HS-5 (cell line): ENCODE measurements around the gene NR2F2.

Experiments
- DNase-seq: peaks from one replicate; pipeline ENCODE4 v3.0.0-alpha.2; 2012; ENCODE audit warnings: low read depth

Gene NR2F2

DNA sequence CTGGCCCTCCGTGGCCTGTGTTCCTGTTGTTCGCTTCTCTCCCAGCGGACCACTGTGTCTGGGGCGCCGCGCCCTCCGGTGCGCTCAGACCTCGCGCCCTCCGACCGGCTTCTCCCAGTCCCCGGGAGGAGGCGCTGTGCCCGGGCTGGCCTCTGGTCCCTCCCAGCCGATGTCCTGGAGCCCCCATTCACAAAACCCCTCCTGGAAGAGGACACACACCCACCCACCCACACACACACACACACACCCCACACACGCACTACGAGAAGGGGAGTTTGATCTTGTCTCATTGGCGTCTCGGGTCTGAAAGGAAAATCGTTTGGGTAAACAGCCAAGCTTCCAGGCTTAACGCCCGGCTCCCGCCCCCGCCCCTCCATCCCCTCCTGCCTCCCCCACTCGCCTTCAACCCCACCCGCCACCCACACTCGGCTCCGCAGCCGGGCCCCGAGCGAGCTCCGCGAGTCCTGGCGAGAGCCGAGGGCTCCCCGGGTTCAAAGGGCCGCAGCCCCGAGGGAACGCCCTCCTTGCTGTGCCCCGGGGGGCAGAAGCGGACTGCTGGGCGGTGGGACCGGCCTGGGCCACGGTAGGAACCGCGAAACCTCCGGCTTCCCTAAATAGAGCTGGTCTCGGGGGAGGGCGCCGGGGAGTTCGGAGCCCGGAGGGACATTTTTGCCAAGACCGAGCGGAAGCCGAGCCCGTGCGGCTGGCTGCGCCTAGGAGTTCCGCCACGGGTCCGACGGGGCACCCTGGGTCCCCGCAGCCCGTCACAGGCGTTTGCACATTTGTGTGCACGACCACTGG lies 23.6 kb downstream of the NR2F2 start:
- no peak for DNase-seq

DNA sequence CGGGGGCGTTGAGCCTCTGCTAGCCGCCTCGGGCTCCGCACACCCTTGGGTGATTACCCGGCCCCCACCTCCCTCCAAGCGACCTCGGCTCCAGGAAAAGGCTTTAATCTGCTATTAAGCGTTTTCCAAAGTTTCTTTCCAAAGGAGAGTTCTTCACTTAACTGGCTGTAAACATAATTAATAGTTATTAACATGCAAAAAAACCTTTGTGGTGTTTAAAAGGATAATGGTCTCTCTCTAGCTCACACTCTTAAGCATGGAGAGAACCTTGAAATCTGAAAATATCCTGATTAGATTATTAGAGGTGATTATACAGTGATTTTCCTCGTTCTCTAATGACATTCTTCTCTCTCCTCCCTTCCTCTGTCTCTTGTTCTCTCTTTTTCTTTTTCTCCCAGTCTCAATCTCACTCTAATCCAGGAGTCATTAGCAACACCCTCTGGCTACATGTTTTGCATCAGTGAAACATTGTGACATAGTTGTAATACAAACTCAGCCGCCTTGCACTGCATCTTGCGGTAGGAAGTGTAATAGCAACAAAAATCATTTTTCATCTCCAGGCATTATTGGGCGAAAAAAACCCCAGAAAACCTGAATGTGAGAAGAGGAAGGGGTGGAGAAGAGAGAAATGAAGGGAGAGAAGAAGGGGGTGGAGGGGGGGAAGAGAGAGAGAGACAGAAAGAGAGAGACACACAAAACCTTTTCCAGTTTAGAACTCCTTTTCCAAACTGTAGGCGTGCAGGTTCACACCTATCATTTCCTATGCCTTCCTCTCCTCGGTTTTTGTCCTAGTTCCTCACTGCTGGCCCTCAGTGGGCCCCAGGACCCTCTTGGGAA lies 24.4 kb downstream of the NR2F2 start:
- no peak for DNase-seq

DNA sequence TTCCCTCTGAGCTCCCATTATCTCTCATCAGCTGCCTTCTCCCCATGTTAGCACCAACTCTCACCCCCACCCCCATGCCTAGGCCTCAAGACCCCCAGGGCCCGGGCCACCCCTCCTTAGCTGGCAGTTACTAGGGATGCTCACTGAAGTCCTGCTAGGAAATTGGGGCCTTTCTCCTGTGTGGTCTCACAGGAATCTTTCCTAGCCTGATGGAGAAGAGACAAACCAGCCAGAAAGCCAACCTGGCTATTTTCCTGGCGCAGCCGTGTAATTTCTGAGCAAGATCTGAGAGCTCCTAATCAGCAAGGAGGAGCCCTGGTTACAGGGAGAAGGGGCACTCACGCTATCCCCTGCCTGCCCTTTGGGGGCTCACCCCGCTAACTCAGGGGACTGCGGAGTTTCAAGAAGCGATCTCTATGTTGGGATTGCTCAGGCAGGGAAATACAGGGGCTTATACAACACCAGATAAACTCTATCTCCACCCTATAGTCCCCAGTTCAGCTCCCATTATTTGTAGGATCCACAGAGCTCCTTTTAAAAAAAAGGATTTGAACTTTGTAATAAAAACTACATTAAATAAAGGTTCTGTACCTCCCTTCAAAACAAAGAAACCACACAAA lies 25.2 kb downstream of the NR2F2 start:
- no peak for DNase-seq

DNA sequence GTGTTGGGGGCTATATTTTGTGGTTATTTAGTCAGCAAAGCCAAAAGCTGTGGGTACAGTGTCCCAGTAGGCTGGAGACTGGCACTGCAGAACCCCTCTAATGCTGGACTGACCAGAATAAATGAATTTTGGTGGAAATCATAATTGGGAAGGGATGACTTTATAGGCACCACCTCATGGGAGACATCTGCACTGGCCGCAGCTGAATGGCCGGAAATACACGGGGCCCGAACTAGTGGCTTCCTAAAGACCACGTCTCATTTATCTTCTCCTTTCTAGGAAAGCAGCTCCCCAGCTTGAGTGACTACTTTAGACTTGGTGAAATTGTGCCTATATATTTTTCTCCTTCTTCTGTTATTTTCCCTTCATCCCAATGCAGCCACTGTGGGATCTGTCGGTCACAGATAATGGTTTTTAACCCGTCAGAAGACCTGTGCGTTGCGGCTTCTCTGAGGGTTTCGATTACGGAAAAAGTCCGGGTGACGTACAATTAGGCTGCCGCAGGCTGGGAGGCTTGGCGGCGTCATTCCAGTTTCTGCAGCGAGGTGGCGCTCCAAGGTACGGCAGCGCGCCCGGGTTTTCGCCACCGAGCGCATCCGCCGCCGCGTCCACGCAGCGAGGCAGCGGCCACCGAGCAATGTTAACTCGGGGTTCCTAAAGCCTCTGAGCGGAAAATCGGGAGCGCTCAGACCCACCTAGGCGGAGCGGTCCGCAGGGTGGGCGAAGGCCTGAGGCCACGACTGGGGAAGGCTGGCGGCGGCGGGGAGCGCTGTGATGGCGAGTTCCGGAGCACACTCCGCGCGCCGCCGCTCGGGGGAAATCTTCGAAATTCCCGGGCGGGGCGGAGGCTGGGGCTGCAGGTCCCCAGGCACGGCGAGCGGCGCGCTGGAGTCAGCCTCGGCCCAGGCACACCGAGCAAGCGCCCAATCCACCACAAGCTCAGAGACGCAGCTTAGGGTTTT lies 26.3 kb downstream of the NR2F2 start:
- no peak for DNase-seq

DNA sequence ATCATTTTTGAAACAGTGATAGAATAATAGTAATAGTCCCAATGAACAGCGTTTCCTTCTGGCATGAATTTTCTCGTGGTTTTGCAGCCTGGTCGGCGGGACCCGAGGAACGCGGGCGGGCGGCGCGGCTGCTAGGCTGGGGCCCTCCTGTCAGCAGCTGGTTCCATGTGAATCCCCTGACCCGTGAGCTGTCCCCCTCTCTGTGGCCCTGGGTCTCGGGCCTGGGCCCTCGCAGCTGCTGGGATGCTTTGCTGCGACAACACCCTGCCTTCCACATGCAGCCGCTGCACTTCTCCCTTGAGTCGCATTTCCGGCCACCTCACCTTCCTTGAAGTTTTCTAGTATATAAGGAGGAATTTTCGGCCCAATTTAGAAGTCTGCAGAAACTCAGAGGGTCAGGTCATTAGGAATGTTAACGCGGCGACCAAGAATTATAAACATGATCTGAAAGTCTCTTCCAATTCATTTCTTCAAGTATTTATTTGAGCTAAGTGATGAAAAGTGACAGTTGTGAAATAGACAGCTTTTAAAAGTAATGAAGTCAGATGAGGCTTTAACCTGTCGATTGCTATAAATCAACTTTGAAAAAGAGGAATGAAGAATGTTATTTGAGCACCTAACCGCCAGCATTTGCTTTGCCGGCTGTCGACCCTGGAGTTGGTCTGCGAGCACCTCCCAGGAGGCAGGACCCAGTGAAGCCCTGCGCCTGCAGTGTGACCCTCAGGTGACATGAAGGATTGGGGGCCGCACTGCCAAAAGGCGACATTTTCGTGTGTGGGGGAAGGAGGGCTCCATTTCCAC lies 27.7 kb downstream of the NR2F2 start:
- DNase-seq, result no peak

GRCh38 chr15:96358821-96359615 lies 28.5 kb downstream of the NR2F2 start:
- no peak for DNase-seq

- no peak for DNase-seq
Measured at GRCh38 chr15:96359616-96360521, 29.4 kb downstream of the NR2F2 start.

- no peak for DNase-seq
Measured at GRCh38 chr15:96360581-96361308, 30.2 kb downstream of the NR2F2 start.

GRCh38 chr15:96361309-96362010 lies 31.0 kb downstream of the NR2F2 start:
- DNase-seq, result no peak

DNA sequence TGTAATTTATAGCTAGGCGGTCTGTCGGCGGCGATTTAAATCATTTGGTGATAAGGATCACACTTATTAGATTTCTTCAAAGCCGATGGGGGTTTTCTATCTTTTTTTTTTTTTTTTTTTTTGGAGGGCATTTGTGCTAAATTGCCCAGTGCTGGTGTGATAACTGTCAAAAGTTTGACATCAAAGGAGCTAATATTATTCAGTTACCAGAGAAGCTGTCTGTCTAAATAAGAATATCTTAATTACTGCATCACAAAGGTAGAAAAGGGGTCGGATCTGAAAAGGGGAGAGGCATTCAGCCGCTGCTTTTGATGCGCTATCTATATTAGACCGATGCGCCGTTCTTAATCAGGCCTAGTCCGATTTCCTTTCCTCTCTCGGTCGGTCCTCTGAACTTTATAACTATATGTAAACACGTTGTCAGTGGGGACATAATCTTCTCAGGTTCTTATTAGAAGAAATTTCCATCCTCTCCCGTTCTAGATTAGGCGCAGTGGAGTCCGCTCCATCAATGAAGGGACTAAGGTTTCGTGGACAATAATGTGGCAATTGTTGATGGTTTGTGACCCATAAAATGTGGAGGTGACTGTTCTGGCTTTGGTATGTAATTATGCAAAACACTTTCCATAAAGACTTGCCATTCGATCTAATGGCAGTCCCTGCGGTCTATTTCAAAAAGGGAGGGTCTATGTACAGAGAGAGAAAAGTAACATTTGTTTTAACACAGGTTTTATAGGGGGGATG lies 31.7 kb downstream of the NR2F2 start:
- no peak for DNase-seq

DNA sequence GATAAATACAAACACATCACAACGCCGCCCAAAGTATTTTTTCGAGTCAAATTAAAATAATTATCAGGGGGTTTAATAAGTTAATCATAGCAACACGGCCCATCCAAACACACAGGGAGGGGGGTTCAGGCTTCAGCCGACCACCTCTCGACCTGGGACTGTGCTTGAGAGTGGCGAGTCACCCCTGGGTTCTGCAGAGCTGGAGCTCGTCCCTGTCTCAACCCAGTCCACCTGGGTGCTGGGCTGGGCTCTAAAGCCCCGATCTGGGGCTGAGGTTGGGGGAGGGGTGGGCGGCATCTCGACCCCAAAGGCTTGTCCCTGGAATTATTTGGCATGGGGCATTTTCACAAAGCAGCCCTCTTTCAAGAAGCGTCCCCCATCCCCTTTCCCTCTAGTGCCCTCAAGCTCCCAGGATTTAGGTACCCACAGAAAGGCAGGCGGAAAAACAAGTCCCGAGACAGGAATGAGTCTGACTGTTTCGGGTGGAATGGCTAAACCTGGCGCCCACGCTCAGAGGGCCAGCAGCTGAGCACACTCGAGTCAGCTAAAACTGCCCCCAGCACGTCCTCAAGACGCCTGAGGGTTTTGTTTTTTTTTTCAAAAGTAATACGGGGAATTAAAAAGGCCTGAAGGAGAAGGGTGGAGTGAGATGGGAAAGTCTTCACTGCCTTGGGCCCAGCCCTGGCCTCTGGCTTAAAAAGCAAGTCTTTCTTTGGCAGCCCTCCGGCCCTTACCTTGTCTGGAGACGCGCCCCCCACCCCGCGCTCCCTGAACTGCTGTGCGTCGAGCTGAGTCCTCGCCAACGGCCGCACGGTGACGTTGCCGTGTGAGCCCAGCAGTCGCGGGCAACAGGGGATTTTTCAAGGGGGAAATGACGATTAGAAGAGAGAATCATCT lies 32.5 kb downstream of the NR2F2 start:
- no peak for DNase-seq

- DNase-seq, result no peak
Measured at GRCh38 chr15:96363707-96364106, 33.2 kb downstream of the NR2F2 start.

GRCh38 chr15:96365781-96366525 lies 35.5 kb downstream of the NR2F2 start:
- DNase-seq, result no peak

GRCh38 chr15:96366526-96366877 lies 36.0 kb downstream of the NR2F2 start:
- DNase-seq, result no peak
